SU-DHL-6 (cell line): ENCODE results near the gene ICAM4.

ENCODE experiments used
- H2AFZ ChIP-seq: fragments of 200-600 bp; sonication (generic); 2 replicates; pipeline ENCODE4 v1.6.1; 2014; ENCODE audit warnings: low read depth, mild to moderate bottlenecking, moderate library complexity, mixed read lengths, antibody characterized with exemption, low read length; ENCODE audit not compliant: severe bottlenecking
- H3F3A ChIP-seq: fragments of 200-600 bp; shearing (Covaris generic); 2 replicates; pipeline ENCODE4 v1.6.0; 2016; ENCODE audit warnings: antibody characterized with exemption, mild to moderate bottlenecking; ENCODE audit not compliant: insufficient read depth
- H3K27ac ChIP-seq: fragments of 200-600 bp; sonication (generic); 2 replicates; pipeline ENCODE4 v1.5.1; 2016; ENCODE audit warnings: low read depth, mild to moderate bottlenecking, low read length, moderate library complexity, mixed read lengths
- H3K27me3 ChIP-seq: fragments of 200-600 bp; sonication (generic), shearing (Covaris generic); 2 replicates; pipeline ENCODE4 v1.6.0; 2014; ENCODE audit warnings: mild to moderate bottlenecking, low read length
- H3K36me3 ChIP-seq: fragments of 200-600 bp; sonication (generic); 2 replicates; pipeline ENCODE4 v1.6.1; 2014; ENCODE audit warnings: mild to moderate bottlenecking, low read length, mixed read lengths
- H3K4me2 ChIP-seq: fragments of 300-600, 200-600 bp; shearing (Covaris generic), sonication (generic); 2 replicates; pipeline ENCODE4 v1.6.0; 2014; ENCODE audit warnings: low read length, low read depth, mild to moderate bottlenecking; ENCODE audit not compliant: poor library complexity, severe bottlenecking
- H3K4me3 ChIP-seq: fragments of 200-600 bp; sonication (generic); 2 replicates; pipeline ENCODE4 v1.5.1; 2014; ENCODE audit warnings: antibody characterized with exemption, low read length, mild to moderate bottlenecking, mixed read lengths; ENCODE audit not compliant: insufficient read depth, poor library complexity, severe bottlenecking
- H3K79me2 ChIP-seq: fragments of 200-600 bp; sonication (generic); 2 replicates; pipeline ENCODE4 v1.6.1; 2014; ENCODE audit warnings: mild to moderate bottlenecking, low read length, moderate library complexity; ENCODE audit not compliant: insufficient read depth
- H3K9ac ChIP-seq: fragments of 200-600 bp; sonication (generic); 2 replicates; pipeline ENCODE4 v1.7.0; 2014; ENCODE audit warnings: mild to moderate bottlenecking, low read length
- H3K9me2 ChIP-seq: fragments of 200-600 bp; sonication (generic); replicated peaks from 2 replicates; pipeline ENCODE4 v1.6.1; 2014; ENCODE audit warnings: low read length; ENCODE audit not compliant: insufficient read depth
- H3K9me3 ChIP-seq: fragments of 200-600 bp; sonication (generic); 2 replicates; pipeline ENCODE4 v1.6.1; 2014; ENCODE audit warnings: low read length, mixed read lengths; ENCODE audit not compliant: insufficient read depth
- H4K20me1 ChIP-seq: fragments of 200-600 bp; sonication (generic); 2 replicates; pipeline ENCODE4 v1.6.1; 2014; ENCODE audit warnings: low read depth, mild to moderate bottlenecking, antibody characterized with exemption, low read length, moderate library complexity, mixed read lengths
- EZH2phosphoT487 ChIP-seq: fragments of 200-600 bp; sonication (generic), shearing (Covaris generic); conservative IDR thresholded peaks from 2 replicates; pipeline ENCODE4 v1.6.1; 2018; ENCODE audit warnings: mild to moderate bottlenecking, antibody characterized with exemption, low read length, moderate library complexity, mixed read lengths
- TF ChIP-seq, protein P1 (sequence below): fragments of 200-600 bp; sonication (generic); IDR thresholded peaks from one replicate; pipeline ENCODE4 v1.5.1; 2017; ENCODE audit warnings: antibody characterized with exemption, mild to moderate bottlenecking, low read length, moderate library complexity; ENCODE audit not compliant: insufficient read depth, poor library complexity, severe bottlenecking

ICAM4 gene

DNA sequence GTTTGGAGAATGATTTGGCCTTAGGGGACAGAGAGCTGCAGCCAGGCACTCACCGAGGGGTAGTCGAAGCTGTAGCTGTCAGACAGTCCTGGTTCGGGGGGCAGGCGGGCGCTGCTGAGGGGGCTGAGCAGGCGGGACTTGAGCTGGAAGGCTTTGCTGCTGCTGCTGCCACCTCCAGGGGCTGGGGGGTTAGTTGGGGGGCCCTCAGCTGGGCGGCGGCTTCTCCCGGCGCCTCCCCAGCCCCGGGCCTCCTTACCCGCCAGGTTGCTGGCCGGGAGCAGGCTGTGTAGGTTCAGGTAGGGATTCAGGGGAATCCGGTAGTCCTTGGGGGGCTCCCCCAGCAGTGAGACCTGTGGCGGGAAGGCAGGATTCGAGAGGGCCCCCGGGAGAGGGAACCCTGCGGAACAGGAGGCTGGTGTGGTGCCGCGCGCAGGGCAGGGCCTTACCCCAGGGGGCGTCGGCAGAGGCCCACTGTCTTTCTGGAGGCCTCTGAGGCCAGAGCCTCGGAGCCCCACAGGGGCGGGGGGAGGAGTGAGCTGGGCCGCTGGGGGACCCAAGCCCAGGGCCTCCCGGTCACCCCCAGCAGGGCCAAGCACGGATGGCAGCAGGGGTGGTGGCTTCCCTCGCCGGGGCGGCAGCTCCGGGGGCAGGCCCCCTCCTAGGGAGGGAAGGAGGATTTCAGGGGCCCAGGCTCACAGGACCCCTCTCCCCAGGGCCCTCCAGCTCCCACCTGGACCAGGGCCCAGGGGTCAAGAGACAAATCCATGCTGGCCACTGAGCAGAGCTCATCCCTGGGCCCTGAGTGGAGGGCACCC lies 34.1 kb downstream of the ICAM4 start:
- Histone ChIP-seq H3K9me3 (no peaks in the 10 kb centered on the region), H3K4me2 (no peak overlapping the region), H3K27me3 (no peaks in the 10 kb centered on the region), H3K36me3 (no peaks in the 10 kb centered on the region), H2AFZ (no peak overlapping the region), H3K9me2 (no peaks in the 10 kb centered on the region), H3F3A (no peaks in the 10 kb centered on the region), H3K79me2 (no peaks in the 10 kb centered on the region), H3K27ac (no peak overlapping the region), H4K20me1 (no peaks in the 10 kb centered on the region), H3K4me3 (no peak overlapping the region), H3K9ac (no peak overlapping the region)
- TF ChIP-seq, protein P1, sequence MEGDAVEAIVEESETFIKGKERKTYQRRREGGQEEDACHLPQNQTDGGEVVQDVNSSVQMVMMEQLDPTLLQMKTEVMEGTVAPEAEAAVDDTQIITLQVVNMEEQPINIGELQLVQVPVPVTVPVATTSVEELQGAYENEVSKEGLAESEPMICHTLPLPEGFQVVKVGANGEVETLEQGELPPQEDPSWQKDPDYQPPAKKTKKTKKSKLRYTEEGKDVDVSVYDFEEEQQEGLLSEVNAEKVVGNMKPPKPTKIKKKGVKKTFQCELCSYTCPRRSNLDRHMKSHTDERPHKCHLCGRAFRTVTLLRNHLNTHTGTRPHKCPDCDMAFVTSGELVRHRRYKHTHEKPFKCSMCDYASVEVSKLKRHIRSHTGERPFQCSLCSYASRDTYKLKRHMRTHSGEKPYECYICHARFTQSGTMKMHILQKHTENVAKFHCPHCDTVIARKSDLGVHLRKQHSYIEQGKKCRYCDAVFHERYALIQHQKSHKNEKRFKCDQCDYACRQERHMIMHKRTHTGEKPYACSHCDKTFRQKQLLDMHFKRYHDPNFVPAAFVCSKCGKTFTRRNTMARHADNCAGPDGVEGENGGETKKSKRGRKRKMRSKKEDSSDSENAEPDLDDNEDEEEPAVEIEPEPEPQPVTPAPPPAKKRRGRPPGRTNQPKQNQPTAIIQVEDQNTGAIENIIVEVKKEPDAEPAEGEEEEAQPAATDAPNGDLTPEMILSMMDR = no peak
- no peak for TF ChIP-seq EZH2phosphoT487

DNA sequence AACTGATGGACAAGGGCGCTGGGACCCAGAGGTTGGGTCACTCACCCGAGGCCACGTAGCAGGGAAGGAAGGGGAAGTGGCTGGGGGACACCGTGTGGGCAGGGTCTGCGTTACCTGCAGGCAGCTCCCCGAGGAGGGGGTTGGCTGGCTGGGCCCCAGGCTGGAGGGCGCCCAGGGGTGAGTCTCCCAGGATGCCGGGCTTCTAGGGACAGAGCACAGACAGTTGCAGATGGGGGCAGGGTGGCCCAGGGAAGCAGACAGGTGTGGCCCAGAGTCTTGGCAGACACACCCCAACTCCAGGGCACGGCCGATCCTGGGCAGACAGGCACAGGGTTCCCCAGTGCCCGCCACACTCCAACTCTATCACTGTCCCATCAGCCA lies 34.7 kb downstream of the ICAM4 start:
- H3K27me3 ChIP-seq = no peaks in the 10 kb centered on the region
- no peaks in the 10 kb centered on the region for H3K9me2 ChIP-seq
- no peaks in the 10 kb centered on the region for H3K79me2 ChIP-seq
- H3K9ac ChIP-seq = no peak overlapping the region
- no peak overlapping the region for H2AFZ ChIP-seq
- no peaks in the 10 kb centered on the region for H4K20me1 ChIP-seq
- H3F3A ChIP-seq = no peaks in the 10 kb centered on the region
- no peaks in the 10 kb centered on the region for H3K9me3 ChIP-seq
- no peak overlapping the region for H3K4me2 ChIP-seq
- no peak overlapping the region for H3K27ac ChIP-seq
- TF ChIP-seq, protein P1 = no peak
- TF ChIP-seq EZH2phosphoT487 = no peak
- H3K4me3 ChIP-seq = no peak overlapping the region
- H3K36me3 ChIP-seq = no peaks in the 10 kb centered on the region

DNA sequence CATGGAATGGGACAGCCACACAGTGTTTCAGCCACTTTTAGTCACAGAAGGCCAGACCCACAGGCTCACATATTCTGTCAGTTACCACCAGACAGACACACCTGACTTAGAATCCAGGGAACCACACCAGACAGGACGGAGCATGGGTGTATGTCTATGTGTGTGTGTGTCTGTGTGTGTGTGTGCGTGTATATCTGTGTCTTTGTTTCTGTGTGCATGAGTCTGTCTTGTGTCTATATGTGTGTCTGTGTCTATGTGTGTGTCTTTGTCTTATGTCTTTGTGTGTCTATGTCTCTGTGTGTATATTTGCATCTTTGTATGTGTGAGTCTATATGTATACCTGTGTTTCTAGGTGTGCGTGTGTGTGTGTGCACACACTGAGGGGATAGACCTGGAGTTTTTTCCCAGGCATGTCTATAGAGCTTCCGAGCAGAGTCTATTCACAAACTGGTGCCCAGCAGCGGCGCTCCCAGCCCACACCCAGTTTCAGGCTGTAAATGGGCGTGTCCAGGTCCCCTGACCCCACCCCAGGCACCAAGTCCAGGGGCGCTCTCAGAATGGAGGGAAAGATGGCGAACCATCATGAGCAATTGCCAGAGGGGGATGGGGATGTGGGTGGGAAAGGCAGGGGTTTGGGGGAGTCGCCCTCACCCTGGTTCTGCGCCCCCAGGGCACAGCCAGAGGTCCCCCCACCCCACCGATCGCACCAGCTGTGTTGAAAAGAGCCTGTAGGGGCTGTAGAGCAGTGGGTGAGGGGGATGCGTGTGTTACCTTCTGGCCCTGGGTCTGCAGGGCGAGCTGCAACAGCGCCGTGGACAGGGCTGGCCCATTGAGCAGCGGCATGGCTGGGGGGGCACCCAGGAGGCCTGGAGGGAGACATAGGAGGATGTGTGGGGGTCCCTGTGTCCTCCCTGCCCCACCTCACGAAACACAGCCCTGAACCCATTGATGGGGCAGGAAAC lies 35.4 kb downstream of the ICAM4 start:
- Histone ChIP-seq H3K27ac (no peak overlapping the region), H3K79me2 (0 out of 2 replicates have a peak, but pooled peaks cover under 1% of the 10 kb centered on the region), H3K4me2 (no peak overlapping the region), H2AFZ (no peak overlapping the region), H3K27me3 (no peaks in the 10 kb centered on the region), H3F3A (no peaks in the 10 kb centered on the region), H3K36me3 (no peaks in the 10 kb centered on the region), H3K9me3 (no peaks in the 10 kb centered on the region), H3K9me2 (no peaks in the 10 kb centered on the region), H3K4me3 (no peak overlapping the region), H4K20me1 (no peaks in the 10 kb centered on the region), H3K9ac (no peak overlapping the region)
- no peak for TF ChIP-seq EZH2phosphoT487
- TF ChIP-seq, protein P1 = no peak
